AG04450 (cell line): Measurements from ENCODE around the gene FGF9. TPM values are rescaled to one million over a fixed set of nuclear protein-coding genes. Genes with fewer than 3 reads are reported as not detected.

Experiments used
- CTCF ChIA-PET: fragments of 300-600, 350-600 bp; formaldehyde crosslinking; extraction: SDS; loops from one replicate; lab custom pipeline; 2022; ENCODE audit warnings: antibody characterized with exemption, inconsistent platforms; lab: Charles Lee
- POLR2A ChIA-PET: fragments of 350-600 bp; formaldehyde crosslinking; extraction: SDS; loops from one replicate; lab custom pipeline; 2021; ENCODE audit warnings: antibody characterized with exemption, inconsistent platforms; lab: Yijun Ruan, JAX
- DNase-seq: peaks from one replicate; pipeline ENCODE4 v3.0.0-alpha.2; 2011; ENCODE audit warnings: low read depth, low spot score
- H3K27ac ChIP-seq: one replicate; pipeline ENCODE4 v1.5.1; 2012; ENCODE audit warnings: low read depth, low read length, control low read depth
- H3K27me3 ChIP-seq: one replicate; pipeline ENCODE4 v1.6.0; 2012; ENCODE audit warnings: low read length; ENCODE audit not compliant: control insufficient read depth, insufficient read depth
- H3K4me3 ChIP-seq: 2 replicates; pipeline ENCODE4 v1.5.1; 2011; ENCODE audit warnings: mild to moderate bottlenecking, low read depth, low read length, control low read depth
- H3K9me3 ChIP-seq: 2 replicates; pipeline ENCODE4 v1.5.1; 2012; ENCODE audit warnings: low read length; ENCODE audit not compliant: control insufficient read depth, insufficient read depth
- polyA plus RNA-seq: library from polyadenylated mRNA; depleted of rRNA; stranded (reverse); fragments of >200 nt; gene quantifications from 2 replicates; pipeline ENCODE4 v1.2.3, GENCODE V29; 2011
- TF ChIP-seq, protein P1 (sequence below): IDR thresholded peaks from 2 replicates; pipeline ENCODE4 v1.5.1; 2011; ENCODE audit warnings: low read depth, low read length, control low read depth, inconsistent platforms

FGF9 gene
- polyA plus RNA-seq, 1 experiment: 0.26 TPM

DNA sequence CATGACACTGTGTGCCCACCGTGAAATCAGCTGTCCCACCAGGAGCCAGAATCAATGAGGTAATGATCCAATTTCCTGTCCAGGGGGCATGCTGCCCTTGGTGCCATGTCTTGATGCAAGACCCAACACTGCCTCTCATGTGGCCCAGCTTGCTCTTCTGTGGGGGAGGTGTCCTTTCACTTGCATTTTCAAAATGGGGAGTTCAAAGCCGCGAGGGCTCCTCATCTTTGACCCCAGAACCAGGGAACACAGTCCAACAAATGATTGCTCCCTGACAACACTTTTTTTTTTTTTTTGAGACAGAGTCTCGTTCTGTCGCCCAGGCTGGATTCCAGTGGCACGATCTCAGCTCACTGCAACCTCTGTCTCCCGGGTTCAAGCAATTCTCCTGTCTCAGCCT, 64.1 kb downstream of the FGF9 start:
- TF ChIP-seq, protein P1, sequence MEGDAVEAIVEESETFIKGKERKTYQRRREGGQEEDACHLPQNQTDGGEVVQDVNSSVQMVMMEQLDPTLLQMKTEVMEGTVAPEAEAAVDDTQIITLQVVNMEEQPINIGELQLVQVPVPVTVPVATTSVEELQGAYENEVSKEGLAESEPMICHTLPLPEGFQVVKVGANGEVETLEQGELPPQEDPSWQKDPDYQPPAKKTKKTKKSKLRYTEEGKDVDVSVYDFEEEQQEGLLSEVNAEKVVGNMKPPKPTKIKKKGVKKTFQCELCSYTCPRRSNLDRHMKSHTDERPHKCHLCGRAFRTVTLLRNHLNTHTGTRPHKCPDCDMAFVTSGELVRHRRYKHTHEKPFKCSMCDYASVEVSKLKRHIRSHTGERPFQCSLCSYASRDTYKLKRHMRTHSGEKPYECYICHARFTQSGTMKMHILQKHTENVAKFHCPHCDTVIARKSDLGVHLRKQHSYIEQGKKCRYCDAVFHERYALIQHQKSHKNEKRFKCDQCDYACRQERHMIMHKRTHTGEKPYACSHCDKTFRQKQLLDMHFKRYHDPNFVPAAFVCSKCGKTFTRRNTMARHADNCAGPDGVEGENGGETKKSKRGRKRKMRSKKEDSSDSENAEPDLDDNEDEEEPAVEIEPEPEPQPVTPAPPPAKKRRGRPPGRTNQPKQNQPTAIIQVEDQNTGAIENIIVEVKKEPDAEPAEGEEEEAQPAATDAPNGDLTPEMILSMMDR: no peak
- no peak for DNase-seq
- Histone ChIP-seq H3K27ac (no peak overlapping the region), H3K4me3 (no peak overlapping the region), H3K9me3 (no peaks in the 10 kb centered on the region), H3K27me3 (no peaks in the 10 kb centered on the region)
- POLR2A ChIA-PET: no interaction called here
- CTCF ChIA-PET: no interaction called here

DNA sequence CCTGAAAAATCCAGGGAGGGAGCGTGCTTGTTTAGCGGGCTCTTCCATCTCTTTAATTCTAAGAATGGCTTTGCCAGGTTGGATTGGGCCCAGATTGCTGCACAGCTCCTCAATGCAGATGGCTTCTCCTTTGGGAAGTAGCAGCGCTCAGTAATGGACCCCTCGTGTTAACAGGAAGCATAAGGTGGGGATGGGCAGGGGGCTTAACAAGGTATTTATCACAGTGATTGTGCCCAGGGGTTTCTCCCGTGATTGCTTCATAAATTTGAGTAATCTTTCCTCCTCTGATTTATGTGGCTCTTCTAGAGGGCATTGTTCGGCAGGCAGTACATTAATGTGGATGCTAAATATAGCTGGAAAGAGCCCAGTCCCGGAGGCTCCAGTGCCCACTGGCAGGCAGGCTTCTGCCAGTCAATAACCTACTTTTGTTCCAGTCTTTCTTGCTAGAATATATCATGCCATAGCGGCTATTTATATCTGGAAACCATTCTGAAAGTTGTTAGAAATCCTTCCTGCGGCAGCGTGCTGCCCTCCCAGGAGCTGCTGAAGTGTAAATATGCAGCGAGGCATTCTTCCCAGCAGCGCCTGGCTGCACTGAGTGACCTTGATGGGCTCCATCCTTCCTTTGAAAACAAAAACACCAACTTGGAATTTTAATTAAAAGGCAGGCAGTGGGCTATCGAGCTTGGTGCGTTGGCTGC, 65.0 kb downstream of the FGF9 start:
- Histone ChIP-seq H3K27me3 (no peaks in the 10 kb centered on the region), H3K4me3 (no peak overlapping the region), H3K9me3 (no peaks in the 10 kb centered on the region), H3K27ac (no peak overlapping the region)
- ChIA-PET POLR2A (no interaction called here), CTCF (no interaction called here)
- TF ChIP-seq, protein P1: no peak
- no peak for DNase-seq

DNA sequence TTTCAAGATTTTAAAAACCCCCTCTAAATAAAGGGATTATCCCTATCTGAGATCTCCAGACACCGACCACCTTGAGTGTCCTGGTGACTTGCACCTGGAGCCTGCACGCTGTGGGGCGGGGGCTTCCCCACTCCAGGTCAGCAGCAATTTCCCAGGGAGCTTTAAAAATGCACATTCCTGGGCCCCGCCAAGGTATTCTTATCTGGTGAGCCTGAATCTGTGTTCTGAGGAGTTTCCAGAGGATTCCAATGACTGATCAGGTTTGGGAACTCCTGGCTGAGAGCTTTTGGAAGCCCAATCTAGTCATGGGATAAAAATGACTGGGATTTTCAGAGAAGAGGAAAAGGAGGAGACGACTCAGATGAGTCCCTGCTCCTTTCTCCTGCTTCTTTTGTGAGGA, 66.1 kb downstream of the FGF9 start:
- DNase-seq: no peak
- CTCF ChIA-PET: interaction anchor here (1.2 kb wide), 1 partner anchor 542 kb away, joined by 3 read pairs; no protein-coding TSS in a partner anchor
- Histone ChIP-seq H3K27me3 (no peaks in the 10 kb centered on the region), H3K9me3 (no peaks in the 10 kb centered on the region), H3K27ac (no peak overlapping the region), H3K4me3 (no peak overlapping the region)
- TF ChIP-seq, protein P1: no peak
- POLR2A ChIA-PET: no interaction called here

DNA sequence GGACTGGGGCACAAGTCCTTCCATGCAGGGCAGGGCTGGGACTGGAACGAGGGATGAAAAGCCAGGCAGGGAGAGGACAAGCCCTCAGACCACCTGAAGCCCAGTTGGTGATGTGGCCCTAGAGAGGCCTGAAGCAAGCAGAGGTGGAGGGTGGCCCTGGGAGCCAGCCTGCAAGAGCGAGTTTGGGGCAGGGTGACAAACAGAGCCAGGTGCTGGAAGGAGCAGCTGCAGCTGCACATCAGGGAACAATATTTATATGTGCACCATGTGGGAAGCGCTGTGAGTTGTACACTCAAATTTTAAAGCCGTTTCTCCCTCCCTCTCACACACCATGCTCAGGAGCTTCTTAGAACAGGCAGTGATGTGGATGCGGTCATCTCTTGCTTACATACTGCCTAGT, 67.8 kb downstream of the FGF9 start:
- ChIA-PET CTCF (no interaction called here), POLR2A (no interaction called here)
- TF ChIP-seq, protein P1: no peak
- no peak overlapping the region for H3K27ac ChIP-seq
- H3K4me3 ChIP-seq: no peak overlapping the region
- no peak for DNase-seq
- H3K9me3 ChIP-seq: no peaks in the 10 kb centered on the region
- no peaks in the 10 kb centered on the region for H3K27me3 ChIP-seq

DNA sequence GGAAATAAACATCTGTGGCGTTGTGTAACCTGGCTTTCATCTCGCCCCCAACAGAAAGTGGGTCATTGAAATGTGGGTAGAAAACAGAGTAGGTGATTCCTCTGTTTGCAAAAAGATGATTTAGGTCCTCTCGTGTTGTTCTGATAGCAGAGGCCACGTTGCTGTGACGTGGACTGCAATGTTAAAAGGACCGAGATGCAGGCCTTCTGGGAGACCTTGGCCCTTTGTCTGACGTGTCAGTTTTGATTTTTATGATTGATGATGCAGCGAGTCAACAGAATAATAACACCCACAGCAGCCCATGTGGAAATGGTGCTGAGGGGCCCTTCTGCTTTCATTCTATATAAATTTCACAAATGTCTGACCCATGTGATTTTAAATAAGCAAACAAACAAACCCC, 68.9 kb downstream of the FGF9 start:
- Histone ChIP-seq H3K9me3 (no peaks in the 10 kb centered on the region), H3K27me3 (no peaks in the 10 kb centered on the region), H3K27ac (no peak overlapping the region), H3K4me3 (no peak overlapping the region)
- DNase-seq: no peak
- TF ChIP-seq, protein P1: no peak
- ChIA-PET CTCF (no interaction called here), POLR2A (no interaction called here)
